Natural killer cell treated with Interleukin-12 subunit alpha and Interleukin-12 subunit beta and Interleukin-15 and Interleukin-18, amount 100 ng/mL, for 72 hours (primary cell): ENCODE data around the gene FGF11. TPM values are rescaled to one million over a fixed set of nuclear protein-coding genes. Genes with fewer than 3 reads are reported as not detected.
A peak's percentile ranks its signal among the peaks of the same experiment; 100 is the strongest.

Experiments used
- ATAC-seq, 2 donors: fragments of 150-1000 bp; cut with Tn5 transposase in 1 of 2; sonication (Bioruptor Pico), chemical (Tn5 transposase) in 1 of 2; 2 replicates each; pipeline ENCODE4 v1.10.0; 2021
- DNase-seq: peaks from one replicate; pipeline ENCODE4 v3.0.0; 2022; ENCODE audit warnings: low spot score
- H3K27ac Mint-ChIP-seq, 2 donors: 1 replicate in 1 of 2; 2 replicates in 1 of 2; pipeline ENCODE4 v1.8.0; 2022; ENCODE audit warnings: mixed read lengths in 2 of 2, mild to moderate bottlenecking in 1 of 2, moderate library complexity in 1 of 2
- H3K27me3 Mint-ChIP-seq, 2 donors: 1 replicate in 1 of 2; 2 replicates in 1 of 2; pipeline ENCODE4 v1.8.0; 2022; ENCODE audit warnings: mixed read lengths in 2 of 2
- H3K36me3 Mint-ChIP-seq: one replicate; pipeline ENCODE4 v1.8.0; 2022; ENCODE audit warnings: mixed read lengths
- H3K4me1 Mint-ChIP-seq, 2 donors: 1 replicate in 1 of 2; 2 replicates in 1 of 2; pipeline ENCODE4 v1.8.0; 2022; ENCODE audit warnings: low read depth in 2 of 2, mixed read lengths in 2 of 2, mild to moderate bottlenecking in 1 of 2
- H3K4me3 Mint-ChIP-seq: one replicate; pipeline ENCODE4 v1.8.0; 2022; ENCODE audit warnings: mixed read lengths
- H3K9me3 Mint-ChIP-seq: 2 replicates; pipeline ENCODE4 v1.8.0; 2022; ENCODE audit warnings: mixed read lengths
- total RNA-seq, 2 donors: library from RNA; stranded (reverse); gene quantifications; one replicate each; pipeline ENCODE4 v1.2.3, GENCODE V29; 2022

Gene FGF11
- total RNA-seq, 2 donors from 2014 or later, result 1.9 to 4.5 TPM

DNA sequence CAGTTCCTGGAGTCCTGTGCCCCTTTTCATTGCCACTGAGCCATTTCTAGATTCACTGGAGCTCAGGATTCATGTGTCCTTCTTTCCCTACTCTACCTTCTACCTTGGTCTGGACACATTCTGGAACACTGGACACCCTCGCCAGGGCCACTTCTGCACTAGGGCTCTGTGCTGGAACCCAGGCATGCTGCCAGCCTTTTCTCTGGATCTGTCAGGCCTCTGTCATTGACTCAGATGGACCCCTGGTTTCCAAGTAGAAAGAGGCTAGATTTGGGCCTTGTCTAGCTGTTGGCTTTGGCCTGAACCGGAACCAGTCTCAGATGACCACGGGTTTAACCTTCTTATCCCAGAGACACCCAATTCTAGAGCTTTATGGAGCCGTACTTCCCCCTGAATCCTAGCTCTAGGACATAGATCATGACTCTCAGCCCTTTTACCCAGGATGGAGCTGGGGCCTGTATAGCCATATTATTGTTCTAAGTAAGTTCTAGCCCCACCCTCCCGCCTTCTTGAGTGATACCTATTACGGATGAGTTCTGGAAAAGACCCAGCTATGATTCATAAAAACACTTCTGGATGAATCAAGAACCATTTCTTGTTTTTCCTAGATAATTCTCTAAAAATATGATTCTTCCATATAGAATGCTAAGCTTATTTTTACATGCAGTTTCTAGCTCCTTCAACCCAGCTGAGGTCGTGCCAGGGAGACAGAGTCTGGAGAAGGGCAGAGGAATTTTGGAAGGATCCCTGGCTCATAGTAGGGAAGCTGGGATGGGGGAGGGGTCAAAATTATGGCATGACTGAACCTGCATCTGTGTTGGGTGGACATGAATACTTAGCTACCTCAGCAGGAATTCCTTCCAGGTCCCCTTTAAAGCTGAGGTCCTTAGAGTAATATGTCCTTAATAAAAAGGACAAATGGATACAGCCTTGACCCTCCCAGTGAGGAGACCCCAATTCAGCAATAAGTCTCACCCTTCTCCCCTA, 4.5 kb downstream of the FGF11 start:
- Mint-ChIP-seq H3K27me3 (peaks cover 51 to 54% of the 10 kb centered on the region in 2 donors), H3K27ac (no peak overlapping the region), H3K9me3 (no peaks in the 10 kb centered on the region), H3K4me3 (no peak overlapping the region), H3K36me3 (no peaks in the 10 kb centered on the region), H3K4me1 (peaks cover 22 to 33% of the 10 kb centered on the region in 2 donors)
- no peak for ATAC-seq
- no peak for DNase-seq

DNA sequence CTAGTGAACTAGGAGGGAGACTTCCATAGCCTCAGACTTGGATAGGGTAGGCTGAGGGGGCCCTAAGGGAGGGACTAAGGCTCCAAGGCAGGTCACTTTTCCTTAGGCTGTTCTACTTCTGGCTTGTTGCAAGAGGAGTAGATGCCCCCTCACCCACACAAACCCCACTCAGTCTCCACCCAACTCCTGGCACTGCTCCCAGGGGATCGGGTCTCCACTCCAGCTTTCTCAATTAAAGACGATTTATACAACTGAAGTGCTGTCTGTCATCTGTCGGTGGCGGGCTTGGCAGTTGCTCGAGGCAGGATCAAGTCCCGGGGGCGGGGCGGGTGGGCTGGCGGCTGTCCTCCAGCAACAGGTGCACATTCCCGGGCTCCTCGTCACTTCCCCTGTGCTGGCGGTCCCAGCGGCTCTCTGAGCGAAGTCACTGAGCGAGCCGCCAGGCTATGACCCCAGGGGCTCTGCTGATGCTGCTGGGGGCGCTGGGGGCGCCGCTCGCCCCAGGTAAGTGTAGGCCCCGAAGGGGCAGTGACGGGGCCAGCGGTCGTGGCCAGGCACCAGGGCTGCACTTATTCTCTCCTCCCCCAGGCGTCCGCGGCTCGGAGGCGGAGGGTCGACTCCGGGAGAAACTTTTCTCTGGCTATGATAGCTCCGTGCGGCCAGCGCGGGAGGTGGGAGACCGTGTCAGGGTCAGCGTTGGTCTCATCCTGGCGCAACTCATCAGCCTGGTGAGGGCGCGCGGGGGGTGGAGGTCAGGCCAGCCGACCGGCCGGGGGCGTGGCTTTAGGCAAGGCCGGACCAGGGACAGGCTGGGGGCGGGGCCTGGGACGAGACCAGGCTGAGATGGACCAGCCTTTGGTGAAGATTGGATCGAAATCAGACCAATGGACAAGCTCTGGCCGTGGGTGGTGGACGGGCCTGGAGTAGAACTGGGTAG, 5.6 kb downstream of the FGF11 start, which contains the start of gene CHRNB1:
CHRNB1 (plus strand) TSS at position 380 of the 937 bp plus-strand sequence; CDS start at position 447, 67 bp downstream.
- H3K4me1 Mint-ChIP-seq, result peaks cover 16 to 26% of the 10 kb centered on the region in 2 donors
- no peaks in the 10 kb centered on the region for H3K36me3 Mint-ChIP-seq
- ATAC-seq (peak; percentile 74 to 86), DNase-seq (peak; percentile 72)
- no peak within 1 kb of the TSS for H3K27ac Mint-ChIP-seq
- peaks cover 48 to 50% of the 10 kb centered on the region in 2 donors for H3K27me3 Mint-ChIP-seq
- H3K9me3 Mint-ChIP-seq, result no peaks in the 10 kb centered on the region
- H3K4me3 Mint-ChIP-seq, result peak within 1 kb of the TSS; percentile 79

DNA sequence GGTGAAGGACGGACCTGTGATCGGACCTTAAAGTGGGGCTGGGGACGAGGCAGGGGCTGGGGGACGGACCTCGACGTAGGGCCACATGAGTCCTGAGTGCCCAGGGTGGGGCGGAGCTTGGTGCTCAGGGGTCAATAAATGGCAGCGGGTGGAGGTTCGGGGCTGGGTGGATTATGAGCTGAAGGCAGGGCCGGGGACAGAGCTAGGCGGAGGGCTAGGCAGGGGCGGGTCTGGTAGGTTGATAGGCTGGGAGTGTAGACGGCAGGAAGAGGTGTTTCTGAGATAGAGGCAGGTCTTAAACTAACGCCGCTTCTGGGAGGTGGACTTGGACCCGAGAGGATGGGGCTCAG, 6.3 kb downstream of the FGF11 start:
- no peaks in the 10 kb centered on the region for H3K36me3 Mint-ChIP-seq
- H3K27ac Mint-ChIP-seq, result no peak overlapping the region
- peaks cover 43 to 50% of the 10 kb centered on the region in 2 donors for H3K27me3 Mint-ChIP-seq

DNA sequence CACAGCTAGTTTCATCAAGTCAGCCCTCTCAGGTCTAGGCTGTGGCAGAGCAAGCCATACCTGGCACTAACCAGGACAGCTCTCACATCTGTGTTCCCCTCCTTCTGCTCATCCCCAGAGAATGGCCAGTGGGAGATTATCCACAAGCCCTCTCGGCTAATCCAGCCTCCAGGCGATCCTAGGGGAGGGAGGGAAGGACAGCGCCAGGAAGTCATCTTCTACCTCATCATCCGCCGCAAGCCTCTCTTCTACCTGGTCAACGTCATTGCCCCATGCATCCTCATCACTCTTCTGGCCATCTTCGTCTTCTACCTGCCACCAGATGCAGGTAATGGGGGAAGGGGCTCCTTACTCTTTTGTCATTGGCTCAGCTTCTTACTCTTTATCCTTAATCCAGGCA, 9.1 kb downstream of the FGF11 start:
- Mint-ChIP-seq H3K27ac (no peak overlapping the region), H3K4me3 (no peak overlapping the region), H3K27me3 (peaks cover 30 to 37% of the 10 kb centered on the region in 2 donors), H3K36me3 (no peaks in the 10 kb centered on the region), H3K4me1 (peaks cover 11 to 17% of the 10 kb centered on the region in 2 donors), H3K9me3 (no peaks in the 10 kb centered on the region)
- DNase-seq (no peak), ATAC-seq (no peak)

More for the DNA sequence above, 6.3 kb downstream of the FGF11 start:
- Mint-ChIP-seq H3K4me3 (peak overlapping the region; percentile 79), H3K9me3 (no peaks in the 10 kb centered on the region), H3K4me1 (peaks cover 11 to 20% of the 10 kb centered on the region in 2 donors)
- peak; percentile 67 to 73 for ATAC-seq
- DNase-seq, result no peak

DNA sequence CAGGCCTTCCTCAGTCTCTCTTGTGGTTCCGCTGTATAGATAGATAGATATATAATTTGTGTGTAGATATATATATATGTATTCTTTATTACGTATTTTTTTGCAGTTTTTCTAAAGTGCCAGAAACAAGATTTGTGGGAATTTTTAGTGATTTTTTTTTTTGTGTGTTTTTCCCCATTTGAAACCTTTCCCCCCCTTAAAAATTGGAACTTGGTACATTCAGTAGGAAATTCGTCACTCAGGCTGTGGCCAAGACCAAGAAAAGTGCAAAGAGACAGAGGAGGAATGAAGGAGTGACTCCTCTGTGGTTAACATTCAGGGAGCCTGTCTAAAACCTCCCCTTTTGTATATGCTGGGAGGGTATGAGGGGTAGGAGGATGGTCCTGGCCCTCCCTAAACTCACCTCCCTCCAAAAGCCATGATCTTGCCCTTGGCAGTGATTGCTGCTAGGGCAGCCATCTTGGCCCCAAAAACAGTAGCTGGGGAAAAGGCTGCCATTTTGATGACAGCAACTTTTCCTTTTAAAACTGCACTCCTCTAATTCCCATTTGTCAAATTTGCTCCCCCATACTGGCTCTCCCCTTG, 20.7 kb downstream of the FGF11 start:
- H3K27me3 Mint-ChIP-seq, result no peaks in the 10 kb centered on the region
- DNase-seq (no peak), ATAC-seq (no peak)
- no peak overlapping the region for H3K4me3 Mint-ChIP-seq
- peak overlapping the region in 1 of 2 donors; percentile 1 for H3K27ac Mint-ChIP-seq
- peaks cover 9 to 26% of the 10 kb centered on the region in 2 donors for H3K4me1 Mint-ChIP-seq
- no peaks in the 10 kb centered on the region for H3K9me3 Mint-ChIP-seq
- no peaks in the 10 kb centered on the region for H3K36me3 Mint-ChIP-seq

DNA sequence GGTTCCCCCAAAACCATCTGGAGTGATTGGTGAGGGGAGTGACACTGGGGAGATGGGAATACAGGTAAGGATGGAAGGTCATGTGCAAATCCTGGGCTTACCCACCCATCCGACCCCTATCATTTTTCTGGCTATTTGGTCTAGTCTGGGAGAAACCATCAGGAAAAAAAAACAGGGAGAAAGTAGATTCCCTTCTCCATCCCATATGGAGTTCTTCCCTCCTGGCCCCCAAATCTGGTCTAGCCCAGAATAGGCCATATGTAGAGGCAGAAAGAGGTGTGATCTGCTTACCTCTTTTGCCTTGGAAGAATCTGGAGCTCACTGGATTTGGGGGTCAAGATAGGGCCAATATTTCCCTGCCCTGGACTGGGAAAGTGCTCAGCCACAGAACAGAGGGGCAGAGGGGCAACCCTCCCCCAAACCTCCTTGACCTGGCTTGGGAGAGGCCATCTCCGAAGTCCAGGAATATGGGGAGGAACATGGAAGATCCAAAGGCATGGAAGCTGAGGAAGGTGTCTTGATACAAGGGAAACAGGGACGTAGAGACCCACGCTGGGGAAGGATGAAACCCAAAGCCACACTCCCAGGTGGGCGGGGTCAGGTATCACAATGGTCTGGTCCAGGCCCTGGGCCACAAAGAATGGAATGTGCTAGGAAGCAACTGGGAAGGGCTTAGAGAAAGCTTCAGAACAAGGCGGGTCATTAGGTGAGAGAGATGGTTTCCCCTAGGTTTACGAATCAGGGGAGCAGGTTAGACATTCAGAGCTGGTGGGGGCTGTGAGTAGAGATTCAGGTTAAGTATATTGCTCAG, 21.7 kb downstream of the FGF11 start:
- Mint-ChIP-seq H3K9me3 (no peaks in the 10 kb centered on the region), H3K27me3 (no peaks in the 10 kb centered on the region), H3K27ac (no peak overlapping the region), H3K4me3 (no peak overlapping the region), H3K4me1 (peaks cover 5 to 23% of the 10 kb centered on the region in 2 donors), H3K36me3 (no peaks in the 10 kb centered on the region)
- DNase-seq (no peak), ATAC-seq (no peak)

DNA sequence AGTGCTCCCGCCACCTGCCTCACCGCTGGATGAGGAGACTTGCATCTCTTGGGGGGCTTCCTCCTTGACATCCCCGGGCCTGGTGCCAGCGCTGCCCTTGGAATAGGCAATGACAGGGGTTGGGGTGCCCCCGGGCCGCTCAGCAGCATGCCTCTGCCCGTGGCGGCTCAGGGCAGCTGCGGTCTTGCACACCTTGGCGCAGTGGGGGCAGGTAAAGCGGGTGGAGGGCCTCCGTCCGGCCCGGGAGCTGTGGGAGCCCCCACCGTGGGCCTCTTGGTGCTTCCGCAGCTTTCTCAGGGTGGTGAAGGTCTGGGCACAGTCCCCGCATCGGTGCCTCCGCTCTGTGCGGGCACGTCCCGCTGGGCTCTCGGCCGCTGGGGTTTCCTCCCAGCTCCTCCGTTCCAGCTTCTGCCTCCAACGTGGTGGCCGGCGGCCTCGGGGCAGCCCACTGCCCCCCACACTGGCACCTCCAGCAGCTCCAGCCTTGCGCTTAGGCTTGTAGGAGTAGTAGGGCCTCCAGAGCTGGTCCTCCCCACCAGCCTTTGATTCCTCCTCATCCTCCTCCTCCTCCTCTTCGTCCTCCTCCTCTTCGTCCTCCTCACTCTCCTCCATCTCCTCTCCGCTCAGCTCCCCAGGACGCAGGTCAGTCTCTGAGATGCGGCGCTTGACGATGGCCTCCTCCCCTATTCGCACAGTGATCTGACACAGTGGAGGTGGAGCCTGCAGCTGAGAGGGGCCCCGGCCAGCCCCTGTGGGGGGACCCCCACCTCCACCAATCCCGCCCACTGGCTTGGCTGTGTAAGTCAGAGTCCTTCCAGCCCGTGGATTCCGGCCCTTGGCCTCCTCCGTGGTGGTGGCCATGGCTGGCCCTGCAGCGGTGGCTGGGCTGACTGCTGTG, 23.4 kb downstream of the FGF11 start:
- DNase-seq (no peak), ATAC-seq (peak in 1 of 2 donors; percentile 21)
- H3K9me3 Mint-ChIP-seq, result no peaks in the 10 kb centered on the region

DNA sequence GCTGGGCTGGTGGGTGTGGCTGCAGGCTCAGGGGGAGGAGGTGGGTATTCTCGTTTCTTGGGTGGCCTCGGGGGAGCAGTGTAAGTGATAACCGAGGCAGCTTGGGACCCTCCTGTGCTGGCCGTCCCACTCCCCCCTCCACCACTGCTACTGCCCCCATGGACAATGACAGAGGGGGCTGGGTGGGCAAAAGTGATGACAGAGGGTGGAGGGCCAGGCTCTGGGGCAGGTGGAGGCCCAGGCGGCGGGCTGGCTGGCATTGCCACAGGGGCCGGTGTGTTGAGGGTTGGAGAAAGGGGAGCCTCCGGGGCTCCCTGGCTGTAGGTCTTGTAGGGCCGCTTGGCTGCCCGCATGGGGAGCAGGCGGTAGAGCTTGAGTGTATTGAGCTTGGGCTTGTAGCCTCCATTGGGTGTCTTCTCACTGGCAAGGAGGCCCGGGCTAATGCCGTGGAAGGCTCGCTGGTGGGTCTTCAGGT, 24.1 kb downstream of the FGF11 start:
- H3K9me3 Mint-ChIP-seq, result no peaks in the 10 kb centered on the region
- H3K27me3 Mint-ChIP-seq, result no peaks in the 10 kb centered on the region
- DNase-seq (no peak), ATAC-seq (peak in 1 of 2 donors; percentile 29)
- peaks cover 8 to 25% of the 10 kb centered on the region in 2 donors for H3K4me1 Mint-ChIP-seq
- no peaks in the 10 kb centered on the region for H3K36me3 Mint-ChIP-seq
- H3K4me3 Mint-ChIP-seq, result no peak overlapping the region
- no peak overlapping the region for H3K27ac Mint-ChIP-seq

More for the DNA sequence above, 23.4 kb downstream of the FGF11 start:
- Mint-ChIP-seq H3K27me3 (no peaks in the 10 kb centered on the region), H3K4me3 (no peak overlapping the region), H3K27ac (no peak overlapping the region), H3K36me3 (no peaks in the 10 kb centered on the region), H3K4me1 (peaks cover 8 to 25% of the 10 kb centered on the region in 2 donors)

DNA sequence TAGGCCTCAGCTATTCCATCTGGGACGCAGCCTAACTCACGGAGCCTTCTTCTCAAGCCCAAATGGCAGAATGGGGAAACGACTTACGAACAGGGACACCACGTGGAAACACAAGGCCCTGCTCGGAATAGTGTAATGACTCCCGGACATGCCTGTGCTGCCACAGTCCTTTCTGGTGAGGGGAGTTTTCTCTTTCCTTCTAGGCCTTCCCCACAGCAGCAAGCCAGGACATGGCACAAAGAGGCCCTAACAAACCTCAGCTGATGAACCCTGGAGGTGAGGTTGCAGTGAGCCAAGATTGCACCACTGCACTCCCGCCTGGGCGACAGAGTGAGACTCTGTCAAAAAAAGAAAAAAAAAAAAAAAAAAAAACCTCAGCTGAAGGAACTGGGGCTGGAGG, 24.8 kb downstream of the FGF11 start:
- Mint-ChIP-seq H3K27ac (no peak overlapping the region), H3K4me1 (peaks cover 8 to 20% of the 10 kb centered on the region in 2 donors), H3K27me3 (no peaks in the 10 kb centered on the region), H3K36me3 (no peaks in the 10 kb centered on the region), H3K9me3 (no peaks in the 10 kb centered on the region), H3K4me3 (no peak overlapping the region)
- no peak for DNase-seq
- ATAC-seq, result no peak

DNA sequence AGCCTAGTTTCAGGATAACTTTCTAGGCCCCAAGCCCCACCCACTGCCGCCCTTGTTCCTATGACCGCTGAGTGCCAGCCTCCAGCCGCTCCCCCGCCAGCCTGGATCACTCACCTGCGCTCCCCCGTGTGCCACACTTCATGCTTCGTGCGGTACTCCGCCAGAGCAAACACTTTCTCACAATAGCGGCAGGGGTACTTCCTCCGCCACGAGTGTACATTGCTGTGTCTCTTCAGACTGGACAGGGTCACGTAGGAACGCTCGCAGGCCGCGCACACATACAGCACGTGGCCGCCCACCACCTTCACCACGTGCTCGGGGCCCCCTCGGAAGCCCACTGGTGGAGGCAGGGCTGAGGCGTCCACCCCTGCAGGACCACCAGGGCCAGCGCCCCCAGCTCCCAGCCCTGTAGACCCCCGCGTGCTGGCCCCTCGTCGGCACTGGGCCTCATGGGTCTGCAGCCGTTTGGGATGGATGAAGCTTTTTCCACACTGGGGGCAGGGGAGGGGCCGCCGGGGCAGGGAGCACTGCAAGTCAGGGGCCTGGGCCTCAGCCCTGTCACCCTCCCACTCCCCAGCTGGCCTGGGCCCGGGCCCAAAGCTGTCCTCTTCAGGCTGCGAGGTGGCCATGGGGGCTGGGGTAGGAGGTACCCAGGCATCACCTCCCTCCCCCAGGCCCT, 26.4 kb downstream of the FGF11 start:
- Mint-ChIP-seq H3K4me1 (peaks cover 8 to 16% of the 10 kb centered on the region in 2 donors), H3K4me3 (no peak overlapping the region), H3K27ac (no peak overlapping the region), H3K27me3 (no peaks in the 10 kb centered on the region), H3K36me3 (no peaks in the 10 kb centered on the region), H3K9me3 (no peaks in the 10 kb centered on the region)
- no peak for ATAC-seq
- DNase-seq, result no peak

DNA sequence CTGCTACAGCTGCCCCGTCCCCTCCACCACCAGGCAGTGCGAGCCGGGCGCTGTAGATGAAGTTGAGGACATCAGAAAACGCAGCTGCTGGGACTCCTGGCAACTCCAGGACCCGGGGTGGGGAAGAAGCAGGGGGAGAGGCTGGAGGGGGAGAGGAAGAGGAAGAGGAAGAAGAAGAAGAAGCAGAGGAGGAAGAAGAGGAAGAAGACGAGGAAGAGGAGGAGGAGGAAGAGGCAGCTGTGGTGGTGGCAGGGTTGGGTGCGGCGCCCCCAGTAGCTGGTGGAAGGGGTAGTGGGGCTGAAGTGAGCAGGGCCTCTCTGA, 27.0 kb downstream of the FGF11 start:
- Mint-ChIP-seq H3K4me3 (no peak overlapping the region), H3K4me1 (peaks cover 8 to 13% of the 10 kb centered on the region in 2 donors), H3K27me3 (no peaks in the 10 kb centered on the region), H3K36me3 (no peaks in the 10 kb centered on the region), H3K9me3 (no peaks in the 10 kb centered on the region), H3K27ac (peak overlapping the region in 1 of 2 donors; percentile 79)
- ATAC-seq, result no peak
- DNase-seq, result no peak
